Measurements from ENCODE around the gene EXOC6B.

The EXOC6B gene

GRCh38 chr2:72141032-72141645 lies 684.7 kb downstream of the EXOC6B start:
- DNase-seq, result no peak

GRCh38 chr2:72140621-72140960 lies 685.2 kb downstream of the EXOC6B start:
- DNase-seq, result no peak

- DNase-seq, result no peak
These were observed 685.8 kb downstream of the EXOC6B start for GRCh38 chr2:72139874-72140620.

- DNase-seq, result no peak
These were observed 686.4 kb downstream of the EXOC6B start for GRCh38 chr2:72139471-72139873.

GRCh38 chr2:72138921-72139381 lies 686.9 kb downstream of the EXOC6B start:
- DNase-seq, result no peak

GRCh38 chr2:72138011-72138881 lies 687.6 kb downstream of the EXOC6B start:
- DNase-seq, result no peak

GRCh38 chr2:72137498-72138010 lies 688.3 kb downstream of the EXOC6B start:
- DNase-seq, result no peak

GRCh38 chr2:72136933-72137497 lies 688.8 kb downstream of the EXOC6B start:
- no peak for DNase-seq

GRCh38 chr2:72136331-72136730 lies 689.5 kb downstream of the EXOC6B start:
- DNase-seq, result no peak

GRCh38 chr2:72135921-72136320 lies 689.9 kb downstream of the EXOC6B start:
- no peak for DNase-seq

GRCh38 chr2:72134997-72135800 lies 690.6 kb downstream of the EXOC6B start:
- DNase-seq, result no peak

- no peak for DNase-seq
These were observed 691.3 kb downstream of the EXOC6B start for GRCh38 chr2:72134408-72134996.

- DNase-seq, result no peak
These were observed 692.0 kb downstream of the EXOC6B start for GRCh38 chr2:72133721-72134407.

GRCh38 chr2:72132981-72133720 lies 692.7 kb downstream of the EXOC6B start:
- no peak for DNase-seq

- no peak for DNase-seq
These were observed 693.7 kb downstream of the EXOC6B start for GRCh38 chr2:72131916-72132841.

- DNase-seq, result no peak
These were observed 694.4 kb downstream of the EXOC6B start for GRCh38 chr2:72131371-72131891.

- no peak for DNase-seq
These were observed 695.0 kb downstream of the EXOC6B start for GRCh38 chr2:72130659-72131360.

- no peak for DNase-seq
These were observed 696.0 kb downstream of the EXOC6B start for GRCh38 chr2:72129681-72130340.
